Hematopoietic multipotent progenitor cell (in vitro differentiated cells): ENCODE data around the gene FCHO2. TPM values are rescaled to one million over a fixed set of nuclear protein-coding genes. Genes with fewer than 3 reads are reported as not detected.
"Not testable (repeated sequence)": the region's sequence is repeated elsewhere in the genome, so short reads cannot be mapped to it uniquely, and the experiment has no call there.

Experiments
- DNase-seq, 3 donors: peaks; one replicate each; pipeline ENCODE4 v3.0.0-alpha.2; 2011 to 2015; ENCODE audit warnings: low read depth in 2 of 3, low spot score in 2 of 3
- total RNA-seq: library from RNA; depleted of rRNA; stranded (reverse); fragments of >200 nt; gene quantifications from one replicate; pipeline ENCODE4 v1.2.3, GENCODE V29; 2012

FCHO2 gene
- total RNA-seq, 1 donor: 8.9 TPM

GRCh38 chr5:72955143-72955767 lies 586 bp upstream of the FCHO2 start:
- no peak for DNase-seq

GRCh38 chr5:72956324-72957140 lies 691 bp downstream of the FCHO2 start:
- DNase-seq: peak; percentile 7 to 61 (median 39)

GRCh38 chr5:72957337-72957736 lies 1.5 kb downstream of the FCHO2 start:
- DNase-seq: no peak

GRCh38 chr5:72959257-72959656 lies 3.4 kb downstream of the FCHO2 start:
- DNase-seq: no peak

GRCh38 chr5:72974481-72974880 lies 18.6 kb downstream of the FCHO2 start:
- DNase-seq: not testable (repeated sequence)

- not testable (repeated sequence) for DNase-seq
Observed at GRCh38 chr5:72976810-72977209, 21.0 kb downstream of the FCHO2 start.

GRCh38 chr5:72985719-72986118 lies 29.9 kb downstream of the FCHO2 start:
- DNase-seq: no peak

- DNase-seq: peak in 2 of 3 donors; percentile 10 to 59
Observed at GRCh38 chr5:72988769-72989168, 32.9 kb downstream of the FCHO2 start.

- DNase-seq: peak in 1 of 3 donors; percentile 21
Observed at GRCh38 chr5:72991394-72991793, 35.6 kb downstream of the FCHO2 start.

- no peak for DNase-seq
Observed at GRCh38 chr5:72994578-72994977, 38.7 kb downstream of the FCHO2 start.

GRCh38 chr5:72996632-72997031 lies 40.8 kb downstream of the FCHO2 start:
- no peak for DNase-seq

GRCh38 chr5:72999916-73000315 lies 44.1 kb downstream of the FCHO2 start:
- no peak for DNase-seq

- DNase-seq: no peak
Observed at GRCh38 chr5:73005886-73006285, 50.0 kb downstream of the FCHO2 start.

GRCh38 chr5:73007051-73007450 lies 51.2 kb downstream of the FCHO2 start:
- DNase-seq: no peak

- DNase-seq: no peak
Observed at GRCh38 chr5:73008831-73009230, 53.0 kb downstream of the FCHO2 start.

- DNase-seq: not testable (repeated sequence)
Observed at GRCh38 chr5:73011612-73012011, 55.8 kb downstream of the FCHO2 start.

GRCh38 chr5:73018892-73019291 lies 63.1 kb downstream of the FCHO2 start:
- DNase-seq: no peak

- no peak for DNase-seq
Observed at GRCh38 chr5:73019766-73020165, 63.9 kb downstream of the FCHO2 start.

GRCh38 chr5:73022471-73023169 lies 66.8 kb downstream of the FCHO2 start:
- DNase-seq: no peak

GRCh38 chr5:73024946-73025544 lies 69.2 kb downstream of the FCHO2 start:
- not testable (repeated sequence) for DNase-seq

- no peak for DNase-seq
Observed at GRCh38 chr5:73027361-73027760, 71.5 kb downstream of the FCHO2 start.
